ENCODE measurements around the gene FBXL16.
A peak's percentile ranks its signal among the peaks of the same experiment; 100 is the strongest.

FBXL16 gene

GRCh38 chr16:648071-648780, 57.4 kb downstream of the FBXL16 start:
- DNase-seq (ENCODE audit: extremely low read depth, insufficient read length) = peak; percentile 61
- TF ChIP-seq CTCF (IDR thresholded peaks at IDR 0.05; ENCODE audit: insufficient read depth, low read length, poor library complexity, severe bottlenecking) = peak; percentile 82
- no peaks in the 10 kb centered on the region for H3K27me3 ChIP-seq (replicated peaks; ENCODE audit: control insufficient read depth, insufficient read depth, low read length)
- peak overlapping the region; percentile 75 for H3K4me3 ChIP-seq (replicated peaks; ENCODE audit: low read depth, low read length)
- H3K36me3 ChIP-seq (ENCODE audit: control insufficient read depth, insufficient read depth, low read length) = peaks cover 4% of the 10 kb centered on the region

- Histone ChIP-seq H3K4me3 (replicated peaks; ENCODE audit: low read depth, low read length) (peak overlapping the region; percentile 75), H3K36me3 (ENCODE audit: control insufficient read depth, insufficient read depth, low read length) (peaks cover 4% of the 10 kb centered on the region), H3K27me3 (replicated peaks; ENCODE audit: control insufficient read depth, insufficient read depth, low read length) (no peaks in the 10 kb centered on the region)
- no peak for DNase-seq (ENCODE audit: extremely low read depth, insufficient read length)
- no peak for TF ChIP-seq CTCF (IDR thresholded peaks at IDR 0.05; ENCODE audit: insufficient read depth, low read length, poor library complexity, severe bottlenecking)
Observed at GRCh38 chr16:647173-647902, 58.3 kb downstream of the FBXL16 start.

GRCh38 chr16:646679-647172, 58.9 kb downstream of the FBXL16 start:
- no peak for DNase-seq (ENCODE audit: extremely low read depth, insufficient read length)
- no peak for TF ChIP-seq CTCF (IDR thresholded peaks at IDR 0.05; ENCODE audit: insufficient read depth, low read length, poor library complexity, severe bottlenecking)
- no peak overlapping the region for H3K4me3 ChIP-seq (replicated peaks; ENCODE audit: low read depth, low read length)
- peaks cover 4% of the 10 kb centered on the region for H3K36me3 ChIP-seq (ENCODE audit: control insufficient read depth, insufficient read depth, low read length)
- no peaks in the 10 kb centered on the region for H3K27me3 ChIP-seq (replicated peaks; ENCODE audit: control insufficient read depth, insufficient read depth, low read length)

GRCh38 chr16:645852-646678, 59.5 kb downstream of the FBXL16 start:
- DNase-seq (ENCODE audit: extremely low read depth, insufficient read length) = no peak
- Histone ChIP-seq H3K27me3 (replicated peaks; ENCODE audit: control insufficient read depth, insufficient read depth, low read length) (no peaks in the 10 kb centered on the region), H3K4me3 (replicated peaks; ENCODE audit: low read depth, low read length) (no peak overlapping the region), H3K36me3 (ENCODE audit: control insufficient read depth, insufficient read depth, low read length) (peaks cover 4% of the 10 kb centered on the region)
- TF ChIP-seq CTCF (IDR thresholded peaks at IDR 0.05; ENCODE audit: insufficient read depth, low read length, poor library complexity, severe bottlenecking) = no peak

GRCh38 chr16:644556-644955, 61.0 kb downstream of the FBXL16 start:
- Histone ChIP-seq H3K4me3 (replicated peaks; ENCODE audit: low read depth, low read length) (no peak overlapping the region), H3K36me3 (ENCODE audit: control insufficient read depth, insufficient read depth, low read length) (peaks cover 4% of the 10 kb centered on the region), H3K27me3 (replicated peaks; ENCODE audit: control insufficient read depth, insufficient read depth, low read length) (no peaks in the 10 kb centered on the region)
- TF ChIP-seq CTCF (IDR thresholded peaks at IDR 0.05; ENCODE audit: insufficient read depth, low read length, poor library complexity, severe bottlenecking) = no peak
- no peak for DNase-seq (ENCODE audit: extremely low read depth, insufficient read length)

Measured in GM06990 (cell line).